ENCODE results near the gene TLNRD1.
A peak's percentile ranks its signal among the peaks of the same experiment; 100 is the strongest.

The TLNRD1 gene

GRCh38 chr15:80969316-80969715 lies 31.4 kb upstream of the TLNRD1 start:
- no peak for TF ChIP-seq CTCF (conservative IDR thresholded peaks at IDR 0.05; ENCODE audit: low read depth)
- CTCF ChIA-PET: interaction anchor here (0.6 to 3.1 kb wide), 28 partner anchors 8 to 1191 kb away, joined by 3 to 30 read pairs (median 3); partner anchors contain the start of gene CEMIP
- POLR2A ChIA-PET (ENCODE audit: low non-redundant PET): no interaction called here
- H3K27ac ChIP-seq: no peak overlapping the region
- DNase-seq (ENCODE audit: low spot score): no peak

GRCh38 chr15:80970018-80970657 lies 30.6 kb upstream of the TLNRD1 start:
- POLR2A ChIA-PET (ENCODE audit: low non-redundant PET): interaction anchor here (0.5 kb wide), 1 partner anchor 135 kb away, joined by 3 read pairs; no protein-coding TSS in a partner anchor
- peak; percentile 70 for DNase-seq (ENCODE audit: low spot score)
- peak; percentile 94 for TF ChIP-seq CTCF (conservative IDR thresholded peaks at IDR 0.05; ENCODE audit: low read depth)
- CTCF ChIA-PET: interaction anchor here (0.6 to 3.1 kb wide), 34 partner anchors 9 to 521 kb away, joined by 3 to 30 read pairs (median 3); partner anchors contain the start of gene CEMIP
- H3K27ac ChIP-seq: no peak overlapping the region

- H3K27ac ChIP-seq: no peak overlapping the region
- TF ChIP-seq CTCF (conservative IDR thresholded peaks at IDR 0.05; ENCODE audit: low read depth): no peak
- ChIA-PET POLR2A (ENCODE audit: low non-redundant PET) (no interaction called here), CTCF (interaction anchor here (0.6 to 3.1 kb wide), 22 partner anchors 9 to 521 kb away, joined by 3 to 30 read pairs (median 4); partner anchors contain the start of gene CEMIP)
- no peak for DNase-seq (ENCODE audit: low spot score)
These were observed 30.1 kb upstream of the TLNRD1 start for GRCh38 chr15:80970658-80971057.

DNA sequence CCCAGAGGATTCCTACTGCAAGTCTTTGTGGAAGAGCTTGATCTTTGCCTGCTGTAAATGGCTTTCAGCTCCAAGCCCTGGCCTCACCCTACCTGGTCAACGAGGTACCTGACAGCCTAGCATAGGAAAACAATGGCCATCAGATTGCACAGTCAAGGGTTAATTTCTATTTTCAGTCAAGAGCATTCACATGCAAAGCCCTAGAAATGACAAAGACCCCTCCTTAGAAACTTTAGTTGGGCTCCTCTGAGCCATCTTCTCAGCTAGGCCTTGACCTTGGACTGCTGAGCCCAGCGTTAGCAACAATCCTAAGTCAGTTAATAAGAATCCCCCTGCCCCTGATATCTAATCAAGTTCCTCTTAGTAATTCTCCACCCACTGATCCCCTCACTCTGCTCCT lies 29.6 kb upstream of the TLNRD1 start:
- H3K27ac ChIP-seq: no peak overlapping the region
- ChIA-PET CTCF (interaction anchor here (0.7 to 2.0 kb wide), 4 partner anchors 8 to 511 kb away, joined by 3 to 12 read pairs (median 4); no protein-coding TSS in a partner anchor), POLR2A (ENCODE audit: low non-redundant PET) (no interaction called here)
- no peak for TF ChIP-seq CTCF (conservative IDR thresholded peaks at IDR 0.05; ENCODE audit: low read depth)
- DNase-seq (ENCODE audit: low spot score): no peak

DNA sequence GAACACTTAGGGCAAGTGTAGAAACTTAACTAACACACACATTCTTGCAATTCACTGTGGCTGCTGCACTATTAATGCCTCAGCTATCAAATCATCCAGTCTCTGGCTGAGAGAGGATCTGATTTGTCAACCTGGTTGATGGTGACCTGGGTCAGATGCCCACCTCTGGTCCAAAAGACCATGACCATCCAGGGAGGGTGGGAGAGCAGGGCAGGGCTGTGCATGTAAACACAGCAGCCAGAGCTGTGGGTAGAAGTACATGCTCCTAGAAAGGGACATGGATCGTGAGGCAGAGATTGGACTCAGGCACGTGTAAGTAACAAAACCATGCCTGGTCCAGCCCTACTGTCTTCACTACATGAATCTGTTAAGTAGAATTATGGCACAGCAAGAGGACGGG lies 28.4 kb upstream of the TLNRD1 start:
- POLR2A ChIA-PET (ENCODE audit: low non-redundant PET): no interaction called here
- CTCF ChIA-PET: interaction anchor here (0.6 to 1.2 kb wide), 2 partner anchors 66 to 276 kb away, joined by 3 to 4 read pairs; no protein-coding TSS in a partner anchor
- no peak overlapping the region for H3K27ac ChIP-seq
- TF ChIP-seq CTCF (conservative IDR thresholded peaks at IDR 0.05; ENCODE audit: low read depth): no peak
- no peak for DNase-seq (ENCODE audit: low spot score)

GRCh38 chr15:80974914-80975313 lies 25.8 kb upstream of the TLNRD1 start:
- no peak for DNase-seq (ENCODE audit: low spot score)
- ChIA-PET CTCF (interaction anchor here (0.6 to 0.7 kb wide), 2 partner anchors 67 to 451 kb away, joined by 3 read pairs; no protein-coding TSS in a partner anchor), POLR2A (ENCODE audit: low non-redundant PET) (interaction anchor here (0.6 kb wide), 1 partner anchor 10 kb away, joined by 3 read pairs; no protein-coding TSS in a partner anchor)
- no peak overlapping the region for H3K27ac ChIP-seq
- no peak for TF ChIP-seq CTCF (conservative IDR thresholded peaks at IDR 0.05; ENCODE audit: low read depth)

Data from RWPE1 (cell line).